HG02852 (cell line): Measurements from ENCODE around the gene IGF2.
"Not testable (repeated sequence)": the region's sequence is repeated elsewhere in the genome, so short reads cannot be mapped to it uniquely, and the experiment has no call there.

Source experiments
- ATAC-seq: cut with Tn5 transposase; IDR thresholded peaks from one replicate; pipeline ENCODE4 v1.9.1; 2021; ENCODE audit warnings: mild to moderate bottlenecking, moderate library complexity; ENCODE audit not compliant: unreplicated experiment

The IGF2 gene

DNA sequence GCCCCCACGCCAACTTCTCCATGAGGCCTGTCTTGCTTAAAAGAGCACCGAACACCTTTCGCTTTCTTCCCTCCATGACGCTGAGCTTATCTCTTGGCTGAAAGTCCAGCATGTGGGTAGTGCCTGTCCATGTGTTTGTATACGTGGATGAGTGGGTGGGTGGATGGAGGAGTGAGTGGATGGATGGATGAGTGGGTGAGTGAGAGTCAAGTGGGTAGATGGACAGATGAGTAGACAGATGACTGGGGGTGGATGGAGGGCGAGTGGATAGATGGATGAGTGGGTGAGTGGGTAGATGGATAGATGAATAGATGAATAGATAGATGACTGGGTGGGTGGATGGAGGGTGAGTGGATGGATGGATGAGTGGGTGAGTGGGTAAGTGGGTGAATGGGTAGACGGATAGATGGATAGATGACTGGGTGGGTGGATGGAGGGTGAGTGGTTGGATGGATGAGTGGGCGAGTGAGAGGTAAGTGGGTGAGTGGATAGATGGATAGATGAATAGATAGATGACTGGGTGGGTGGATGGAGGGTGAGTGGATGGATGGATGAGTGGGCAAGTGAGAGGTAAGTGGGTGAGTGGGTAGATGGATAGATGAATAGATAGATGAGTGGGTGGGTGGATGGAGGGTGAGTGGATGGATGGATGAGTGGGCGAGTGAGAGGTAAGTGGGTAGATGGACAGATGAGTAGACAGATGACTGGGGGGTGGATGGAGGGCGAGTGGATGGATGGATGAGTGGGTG, 14.3 kb downstream of the IGF2 start:
- not testable (repeated sequence) for ATAC-seq

DNA sequence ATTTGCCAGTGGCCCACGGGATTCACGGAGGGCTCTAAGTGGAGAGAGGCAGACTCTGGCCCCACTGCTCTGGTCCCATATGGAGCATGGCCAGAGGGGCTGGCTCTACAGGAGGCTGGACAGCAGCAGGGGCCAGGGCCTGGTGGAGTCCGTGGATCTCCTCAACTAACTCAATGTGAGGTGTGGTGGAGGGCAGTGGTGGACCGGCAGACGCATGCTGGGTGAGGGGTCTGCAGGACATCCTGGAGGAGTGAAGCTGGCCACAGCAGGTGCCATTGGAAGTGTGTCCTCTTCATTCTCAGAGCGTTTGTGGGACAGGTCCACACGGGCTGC, 15.6 kb downstream of the IGF2 start:
- ATAC-seq = no peak

DNA sequence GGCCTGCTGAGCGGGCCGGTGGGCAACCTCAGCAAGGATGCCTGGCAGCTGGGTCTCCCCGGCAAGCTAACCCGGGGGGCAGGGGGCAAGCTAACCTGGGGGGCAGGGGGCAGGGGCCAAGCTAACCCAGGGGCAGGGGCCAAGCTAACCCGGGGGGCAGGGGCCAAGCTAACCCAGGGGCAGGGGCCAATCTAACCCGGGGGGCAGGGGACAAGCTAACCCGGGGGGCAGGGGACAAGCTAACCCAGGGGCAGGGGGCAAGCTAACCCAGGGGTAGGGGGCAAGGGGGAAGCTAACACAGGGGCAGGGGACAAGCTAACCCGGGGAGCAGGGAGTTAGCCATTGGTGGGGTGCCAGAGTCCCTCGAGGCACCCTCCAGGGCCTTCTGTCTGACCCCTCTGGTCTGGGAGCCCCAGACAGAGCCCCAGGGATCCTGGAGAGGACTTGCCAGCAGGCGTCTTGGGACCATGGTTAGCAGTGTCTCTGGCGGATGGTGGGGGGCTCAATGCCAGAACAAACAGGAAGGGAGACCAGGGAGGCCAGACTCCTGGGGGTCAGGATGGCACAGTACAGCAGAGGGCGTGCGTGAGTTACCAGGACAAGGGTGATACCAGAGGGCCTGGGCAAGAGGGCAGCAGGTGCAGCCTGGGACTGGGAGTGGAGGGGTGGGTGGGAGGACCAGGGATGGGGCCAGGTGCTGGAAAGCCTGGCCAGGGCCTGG, 16.1 kb downstream of the IGF2 start:
- no peak for ATAC-seq

DNA sequence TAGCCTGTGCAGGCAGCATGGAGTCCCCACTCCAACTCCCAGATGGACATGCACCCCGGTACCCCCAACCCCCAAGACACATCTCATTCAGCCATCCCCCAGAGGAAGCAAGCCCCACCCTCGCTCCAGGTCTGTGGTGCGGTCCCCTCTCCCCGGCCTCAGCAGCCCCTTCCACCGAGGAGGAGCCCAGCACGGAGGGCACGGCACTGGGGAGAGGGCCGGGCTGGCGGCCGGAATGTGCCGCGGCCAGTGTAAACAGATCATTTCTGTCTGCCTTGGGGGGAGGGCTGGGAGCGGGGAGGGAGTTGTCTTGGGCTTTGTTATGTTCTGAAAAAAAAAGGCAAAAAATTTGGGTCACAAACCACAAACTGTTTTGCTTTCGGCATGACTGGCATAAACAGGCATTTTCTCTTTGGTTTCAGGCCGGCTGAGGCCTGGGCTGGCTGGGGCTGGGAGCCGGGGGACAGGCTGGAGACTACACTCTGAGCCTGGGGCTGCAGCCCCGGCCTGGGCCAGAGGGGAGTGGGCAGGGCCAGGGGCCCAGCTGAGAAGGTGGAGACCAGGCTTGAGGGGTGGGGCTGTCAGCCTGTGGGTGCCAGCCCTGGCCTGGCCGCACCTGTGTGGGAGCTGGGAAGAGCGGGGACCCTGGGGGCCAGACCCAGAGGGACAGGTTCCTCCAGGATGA, 16.8 kb downstream of the IGF2 start:
- no peak for ATAC-seq

DNA sequence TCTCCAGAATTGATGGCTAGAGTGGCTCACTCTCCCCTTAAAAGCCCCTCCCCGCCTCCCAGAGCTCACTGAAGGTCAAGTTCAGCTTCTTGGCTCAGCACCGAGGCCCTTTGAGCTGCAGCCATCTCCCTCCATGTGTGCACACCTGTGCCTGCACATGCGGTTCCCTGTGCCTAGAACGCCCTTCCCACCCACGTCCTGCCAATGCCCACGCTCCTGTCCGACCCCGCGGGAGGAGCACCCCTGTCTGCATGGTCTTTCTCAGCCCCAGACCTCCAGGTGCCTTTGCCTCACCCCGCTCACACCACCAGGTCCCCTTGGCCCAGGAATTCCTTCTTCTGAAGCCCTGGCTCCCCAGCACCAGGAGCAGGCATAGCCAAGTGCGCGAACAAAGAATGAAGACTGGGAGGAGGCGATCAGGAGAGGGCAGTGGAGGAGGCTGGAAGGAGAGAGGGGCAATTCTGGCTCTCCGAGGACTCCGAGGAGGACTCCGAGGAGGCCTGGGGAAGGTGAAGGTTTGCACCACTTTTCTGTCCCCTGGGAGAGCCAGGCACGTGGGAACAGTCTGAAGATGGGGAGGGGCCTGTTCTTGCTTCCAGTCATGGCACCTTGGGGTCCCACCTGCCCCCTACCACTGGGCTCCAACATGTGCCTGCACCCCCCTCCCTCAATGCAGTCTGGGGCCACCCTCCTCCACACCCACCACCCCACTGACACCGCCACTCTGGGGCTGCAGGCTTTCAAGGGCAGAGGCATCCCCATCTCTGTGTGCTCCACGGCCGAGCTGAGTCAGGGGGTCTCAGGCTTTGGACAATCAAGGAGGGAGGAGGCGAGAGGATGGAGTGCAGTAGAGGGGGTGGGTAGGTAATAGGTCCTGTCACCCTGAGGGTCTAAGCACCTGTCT, 17.7 kb downstream of the IGF2 start:
- no peak for ATAC-seq

DNA sequence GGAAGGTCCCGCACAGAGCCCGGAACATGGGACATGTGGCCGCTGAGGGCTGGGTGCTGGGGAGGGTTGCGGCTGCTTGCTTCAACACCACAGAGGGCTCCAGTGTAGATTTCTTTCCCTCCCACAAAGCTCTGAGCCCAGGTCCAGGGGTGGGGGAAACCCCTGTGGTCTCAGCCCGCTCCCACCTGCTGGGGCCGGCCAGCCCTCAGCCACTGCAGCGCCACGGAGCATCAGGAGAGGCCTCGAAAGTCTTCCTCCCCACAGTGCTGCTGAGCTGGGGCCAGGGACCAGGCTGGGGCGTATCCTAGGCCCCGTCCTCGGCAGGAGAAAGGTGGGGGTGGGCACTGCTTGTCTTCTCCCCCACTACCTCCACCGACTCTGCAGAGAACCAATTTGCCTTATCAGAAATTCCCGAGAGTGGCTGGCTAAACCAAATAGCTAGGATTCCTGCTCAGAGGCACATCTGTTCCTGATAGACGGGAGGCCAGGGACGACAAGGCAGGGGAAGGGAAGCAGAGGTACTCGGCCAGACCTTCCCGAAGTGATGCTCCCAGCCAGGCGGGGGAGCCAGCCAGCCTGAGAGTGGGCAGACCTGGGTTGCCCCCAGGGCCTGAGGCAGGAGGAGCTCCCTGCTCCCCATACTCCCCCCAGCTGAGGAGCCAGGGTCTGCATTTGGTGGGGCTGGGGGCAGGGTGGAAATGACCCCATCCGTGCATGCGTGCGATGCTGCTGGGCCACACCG, 18.7 kb downstream of the IGF2 start:
- ATAC-seq = no peak

DNA sequence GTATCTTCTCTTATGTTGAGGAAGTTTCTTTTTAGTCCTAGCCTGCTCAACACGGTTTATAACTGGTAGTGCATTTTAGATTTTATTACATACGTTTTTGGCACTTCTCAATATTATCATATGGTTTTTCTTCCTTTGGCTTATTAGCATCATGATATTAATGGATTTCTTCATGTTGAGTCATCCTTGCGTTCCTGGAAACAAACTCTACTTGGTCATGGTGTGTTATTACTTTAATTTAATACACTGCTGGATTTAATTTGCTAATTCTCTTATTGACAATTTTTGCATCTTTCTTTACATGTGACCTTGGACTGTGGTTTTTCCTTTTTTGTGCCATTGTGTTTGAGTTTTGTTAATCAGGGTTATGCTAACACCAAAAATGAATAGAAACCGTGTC, 20.5 kb downstream of the IGF2 start:
- no peak for ATAC-seq

DNA sequence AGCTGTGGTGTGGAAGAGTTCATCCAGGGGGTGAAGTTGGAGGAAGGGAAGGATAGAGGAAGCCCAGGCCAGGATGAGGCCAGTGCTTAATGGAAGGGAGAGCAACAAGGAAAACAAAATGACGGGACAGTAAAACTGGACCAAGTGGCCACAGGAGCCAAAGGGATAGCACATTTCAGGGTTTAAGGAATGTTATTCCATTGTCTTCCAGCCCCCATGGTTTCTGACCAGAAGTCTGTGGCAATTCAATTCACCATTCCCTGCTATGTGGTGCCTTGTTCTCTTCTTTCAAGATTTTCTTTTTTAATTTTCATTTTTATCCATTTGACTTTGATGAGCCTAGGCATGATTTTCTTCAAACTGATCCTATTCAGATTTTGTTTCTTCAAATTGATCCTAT, 22.5 kb downstream of the IGF2 start:
- no peak for ATAC-seq

DNA sequence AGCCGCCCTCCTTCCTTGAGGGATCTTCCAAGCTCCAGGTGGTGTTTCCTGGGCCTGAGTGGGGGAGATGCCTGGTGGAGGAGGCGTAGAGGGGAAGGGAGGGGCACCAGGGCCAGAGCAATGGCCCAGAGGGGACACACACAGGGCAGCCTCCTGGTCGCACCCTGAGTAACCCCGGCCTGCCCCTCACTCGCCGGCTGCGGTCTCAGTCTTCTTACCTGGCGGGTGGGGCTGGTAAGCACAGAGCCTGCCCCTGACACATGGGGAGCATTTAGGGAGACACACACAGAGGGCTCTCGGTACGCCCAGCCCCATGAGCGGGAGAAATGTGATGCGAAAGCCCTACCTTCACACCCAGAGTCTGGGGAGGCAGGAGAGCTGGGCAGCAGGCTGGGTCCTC, 23.9 kb downstream of the IGF2 start:
- ATAC-seq = no peak

DNA sequence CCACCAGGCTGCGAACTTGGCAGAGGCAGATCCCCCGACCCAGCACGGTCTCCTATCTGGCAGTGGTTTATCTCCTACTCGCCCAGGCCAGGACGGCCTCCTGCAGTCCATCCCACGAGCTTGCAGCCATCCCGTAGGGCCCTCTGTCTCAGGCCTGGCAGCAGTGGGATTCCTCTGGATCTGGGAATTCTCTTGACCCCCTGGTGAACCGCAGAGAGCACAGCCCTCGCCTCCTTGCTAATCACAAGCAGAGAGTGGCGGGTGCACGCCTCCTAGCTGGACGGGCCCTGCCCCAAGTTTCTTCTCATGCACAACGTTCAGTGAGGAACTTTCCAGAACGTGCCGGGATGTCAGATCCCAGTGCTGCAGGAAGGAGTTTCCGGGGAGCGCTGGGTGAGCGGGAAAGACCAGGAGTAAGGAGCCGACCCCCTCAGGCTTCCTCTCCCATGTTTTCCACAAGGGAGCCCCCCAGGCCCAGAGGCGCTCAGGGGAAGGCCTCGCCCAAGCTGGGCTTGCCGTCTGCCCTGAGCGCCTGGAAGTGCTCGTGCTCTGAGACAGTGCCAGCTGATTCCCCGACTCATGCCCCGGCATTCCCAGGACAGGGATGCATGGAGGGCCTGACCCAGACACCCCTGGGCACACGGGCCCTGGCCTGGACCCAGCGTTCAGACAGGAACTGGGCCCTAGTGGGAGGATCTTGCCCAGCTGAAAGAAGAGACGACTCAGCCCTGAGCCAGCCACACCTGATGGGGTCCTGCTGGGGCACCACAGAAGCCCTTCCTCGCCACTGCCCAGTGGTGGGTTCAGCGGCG, 24.6 kb downstream of the IGF2 start:
- ATAC-seq = no peak

DNA sequence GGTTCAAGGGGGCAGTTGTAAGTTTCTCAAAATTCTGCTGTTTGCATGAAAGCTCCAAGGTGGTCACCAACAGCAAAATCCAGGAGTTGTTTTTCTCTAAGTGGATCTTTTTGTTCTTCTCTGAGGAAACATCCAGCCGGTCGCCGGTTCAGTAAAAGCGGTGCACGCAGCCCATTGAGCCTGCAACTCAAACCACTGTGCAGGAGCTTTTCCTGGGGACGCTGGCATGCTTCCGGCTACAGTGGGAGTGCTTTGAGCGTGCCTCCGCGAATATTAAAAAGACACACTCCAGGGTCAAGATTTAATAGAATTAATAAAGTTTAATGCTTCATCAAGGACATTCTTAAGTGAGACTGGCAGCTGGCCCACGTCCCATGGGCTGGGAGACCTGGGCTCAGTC, 25.4 kb downstream of the IGF2 start:
- ATAC-seq = no peak

DNA sequence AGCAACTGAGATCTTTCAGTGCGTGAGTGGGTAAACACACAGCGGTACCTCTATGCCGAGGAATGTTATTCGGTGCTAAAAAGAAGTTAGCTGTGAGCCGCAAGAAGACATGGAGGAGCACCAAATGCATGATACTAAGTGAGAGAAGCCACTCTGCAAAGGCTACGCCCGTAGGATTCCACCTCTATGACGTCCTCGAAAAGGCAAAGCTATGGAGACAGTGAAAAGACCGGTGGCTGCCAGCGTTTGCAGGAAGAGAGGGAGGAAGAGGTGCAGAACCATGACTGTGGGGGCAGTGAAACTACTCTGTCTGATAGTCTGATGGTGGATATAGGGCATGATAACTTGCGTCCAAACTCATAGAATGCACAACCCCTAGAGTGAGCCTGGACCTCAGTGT, 28.7 kb downstream of the IGF2 start:
- no peak for ATAC-seq

DNA sequence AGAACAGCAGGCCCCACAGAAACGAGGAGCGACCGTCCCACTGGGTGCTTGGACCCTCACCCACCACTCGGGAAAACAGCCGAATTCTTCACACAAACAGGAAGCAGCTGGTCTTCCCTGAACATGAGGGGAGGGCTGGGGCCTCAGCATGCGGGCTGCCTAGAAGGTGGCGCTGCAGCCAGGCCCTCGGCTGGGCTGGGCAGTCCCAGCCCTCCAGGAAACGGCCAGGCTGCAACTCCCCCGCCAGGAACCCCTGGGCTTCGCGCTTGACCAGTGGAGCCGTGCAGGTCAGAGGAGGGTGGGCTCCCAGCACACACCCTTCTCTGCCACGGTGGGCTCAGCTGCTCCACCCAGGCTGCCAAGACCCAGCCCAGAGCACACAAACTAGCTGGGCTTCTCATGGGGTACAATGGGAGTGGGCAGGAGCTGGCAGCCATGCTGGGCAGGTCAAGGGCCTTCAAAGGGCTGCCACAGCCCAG, 29.6 kb downstream of the IGF2 start:
- no peak for ATAC-seq

DNA sequence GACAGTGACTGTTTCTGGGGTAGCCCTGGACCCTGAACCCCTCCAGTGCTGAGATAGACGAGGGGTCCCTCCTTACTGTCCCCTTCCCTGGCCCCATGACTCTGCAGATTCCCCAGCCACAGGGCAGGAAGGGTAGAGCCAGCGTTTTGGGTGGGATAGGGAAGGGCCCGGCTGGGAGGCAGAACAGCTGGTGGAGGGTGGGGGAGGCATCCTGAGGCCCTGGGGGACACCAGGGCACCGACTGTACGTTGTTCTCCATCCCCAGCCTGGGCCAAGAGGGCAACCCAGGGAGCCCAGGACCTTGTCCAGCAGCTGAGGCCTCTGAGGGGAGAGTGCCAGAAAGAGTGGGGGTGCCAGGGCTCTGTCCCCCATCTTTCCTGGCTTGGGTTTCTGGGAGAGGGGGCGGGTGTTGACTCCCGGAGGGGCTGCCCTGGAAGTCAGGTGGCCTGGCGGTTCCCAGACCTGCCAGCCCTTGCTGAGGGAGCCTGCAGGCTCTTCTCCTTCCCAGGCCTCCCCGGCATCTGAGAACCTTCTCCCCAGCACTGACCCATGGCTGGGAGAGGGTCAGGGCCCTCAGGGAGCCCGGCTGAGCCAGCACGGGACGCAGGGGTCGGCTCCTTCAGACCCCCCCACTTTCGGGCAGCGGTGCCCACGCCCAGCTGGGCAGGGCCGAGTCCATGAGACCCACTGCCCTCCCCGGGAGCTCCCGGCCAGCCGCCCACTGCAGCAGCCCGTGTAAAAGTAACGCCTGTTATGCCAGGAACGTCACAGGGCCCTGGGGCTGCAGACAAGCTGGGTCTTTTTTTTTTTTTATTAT, 30.3 kb downstream of the IGF2 start:
- no peak for ATAC-seq

DNA sequence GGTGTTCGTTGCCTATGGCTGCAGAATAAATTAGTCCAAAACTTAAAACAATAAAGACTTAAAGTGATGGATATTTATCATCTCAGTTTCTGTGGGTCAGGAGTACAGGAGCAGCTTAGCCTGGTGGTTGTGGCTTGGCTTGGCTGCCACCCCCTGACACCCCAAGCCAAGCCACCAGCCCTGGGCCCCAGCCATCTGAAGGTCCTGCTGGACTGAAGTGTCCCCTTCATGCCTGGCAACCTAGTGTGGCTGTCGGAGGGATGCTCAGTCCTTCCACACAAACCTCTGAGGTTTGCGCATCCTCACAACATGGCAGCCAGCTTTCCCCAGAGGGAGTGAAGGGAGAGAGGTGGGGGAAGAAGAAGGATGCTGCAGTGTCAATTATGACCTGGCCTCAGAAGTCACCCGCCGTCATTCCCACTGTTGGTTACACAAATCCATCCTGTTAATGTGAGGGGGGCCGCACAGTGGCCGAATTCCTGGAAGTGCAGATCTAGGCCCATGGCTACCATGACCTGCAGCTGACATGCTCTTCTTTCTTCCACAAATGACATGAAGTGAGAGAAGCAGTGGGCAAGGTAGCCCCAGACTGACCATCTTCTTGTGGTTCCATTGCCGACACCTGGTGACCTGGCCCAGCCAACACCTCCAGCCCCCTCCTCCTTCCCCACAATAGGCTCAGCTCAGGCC, 31.1 kb downstream of the IGF2 start:
- ATAC-seq = no peak

DNA sequence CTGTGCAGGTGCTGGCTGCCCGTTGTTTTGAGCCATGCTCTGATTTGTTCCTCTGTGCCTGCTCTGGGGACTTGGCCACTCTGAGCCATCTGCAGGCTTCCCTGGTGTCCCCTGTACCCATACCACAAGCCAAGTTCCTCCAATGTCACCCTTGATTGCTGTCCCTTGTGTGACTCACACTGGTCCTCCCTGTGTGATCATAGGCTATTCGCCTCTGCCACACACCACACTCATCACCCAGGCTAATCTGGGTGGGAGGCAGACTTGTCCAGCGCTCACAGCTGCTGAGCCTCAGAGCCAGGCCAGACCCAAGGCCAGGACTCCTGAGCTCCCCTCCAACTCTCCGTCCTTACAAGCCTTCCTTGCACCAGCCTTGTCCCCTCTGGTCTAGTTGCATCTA, 31.7 kb downstream of the IGF2 start:
- ATAC-seq = no peak

DNA sequence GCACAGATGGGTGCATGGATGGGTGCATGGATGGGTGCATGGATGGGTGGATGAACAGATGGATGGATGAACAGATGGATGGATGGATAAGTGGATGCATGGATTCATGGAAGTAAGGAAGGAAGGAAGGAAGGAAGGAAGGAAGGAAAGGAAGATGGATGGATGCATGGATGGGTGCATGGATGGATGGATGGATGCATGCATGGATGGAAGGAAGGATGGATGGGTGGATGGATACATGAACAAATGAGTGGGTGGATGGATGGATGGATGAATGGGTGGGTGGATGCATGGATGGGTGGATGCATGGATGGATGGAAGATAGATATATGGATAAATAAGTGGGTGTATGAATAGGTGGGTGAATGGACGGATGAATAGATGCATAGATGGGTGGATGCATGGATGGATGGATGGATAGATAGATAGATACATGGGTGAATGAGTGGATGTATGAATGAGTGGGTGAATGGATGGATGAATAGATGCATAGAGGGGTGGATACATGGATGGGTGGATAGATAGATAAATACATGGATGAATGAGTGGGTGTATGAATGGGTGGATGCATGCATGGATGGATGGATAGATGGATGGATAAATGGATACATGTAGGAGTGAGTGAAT, 32.5 kb downstream of the IGF2 start:
- no peak for ATAC-seq

DNA sequence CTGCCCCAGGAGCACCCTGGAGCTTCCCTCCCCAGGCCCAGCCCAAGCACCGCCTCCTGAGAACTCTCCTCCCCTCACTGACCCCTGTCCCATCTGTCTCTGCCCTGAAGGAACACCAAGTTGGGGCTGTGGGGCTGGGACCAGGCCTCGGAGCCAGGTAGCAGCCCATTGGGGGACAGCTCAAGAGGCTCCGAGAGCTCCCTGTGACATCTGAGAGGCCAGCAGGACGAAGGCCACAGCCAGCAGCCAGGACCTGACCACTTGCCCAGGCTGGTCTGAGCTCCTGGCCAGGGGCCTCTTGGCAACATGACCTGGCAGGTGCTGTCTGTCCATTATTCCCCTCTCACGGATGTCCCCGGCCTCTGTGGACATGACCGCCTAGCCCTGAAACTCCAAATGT, 33.7 kb downstream of the IGF2 start:
- ATAC-seq = no peak
